DND-41 (cell line): Measurements from ENCODE around the gene GSE1.

Experiments
- ATAC-seq: fragments of 200-7000 bp; cut with Tn5 transposase; 3 replicates; pipeline ENCODE4 v1.9.1; 2021; ENCODE audit warnings: low read depth; ENCODE audit not compliant: insufficient read depth
- DNase-seq: peaks from one replicate; pipeline ENCODE4 v3.0.0-alpha.2; 2020
- H2AFZ ChIP-seq: 2 replicates; pipeline ENCODE4 v1.6.0; 2012; ENCODE audit warnings: low read depth, low read length
- H3K27ac ChIP-seq: 2 replicates; pipeline ENCODE4 v1.5.1; 2012; ENCODE audit warnings: low read length, inconsistent platforms
- H3K27me3 ChIP-seq: fragments of 200-600 bp; sonication (generic); 2 replicates; pipeline ENCODE4 v1.6.0; 2012; ENCODE audit warnings: low read length, mild to moderate bottlenecking, inconsistent platforms; ENCODE audit not compliant: insufficient read depth, poor library complexity
- H3K36me3 ChIP-seq: 2 replicates; pipeline ENCODE4 v1.5.1; 2012; ENCODE audit warnings: low read length, inconsistent platforms; ENCODE audit not compliant: insufficient read depth
- H3K4me1 ChIP-seq: 2 replicates; pipeline ENCODE4 v1.5.1; 2012; ENCODE audit warnings: mild to moderate bottlenecking, low read length; ENCODE audit not compliant: insufficient read depth
- H3K4me2 ChIP-seq: 2 replicates; pipeline ENCODE4 v1.6.0; 2012; ENCODE audit warnings: mild to moderate bottlenecking, moderate library complexity, low read length, inconsistent platforms; ENCODE audit not compliant: insufficient read depth
- H3K4me3 ChIP-seq, 2 experiments: fragments of 200-600 bp in 1 of 2; shearing (Covaris generic) in 1 of 2; 2 replicates each; pipeline ENCODE4 v1.5.1; 2012 to 2016; ENCODE audit warnings: inconsistent platforms in 2 of 2, low read length in 2 of 2, mild to moderate bottlenecking in 2 of 2, low read depth in 1 of 2, moderate library complexity in 1 of 2
- H3K79me2 ChIP-seq: 2 replicates; pipeline ENCODE4 v1.6.0; 2012; ENCODE audit warnings: low read length, inconsistent platforms; ENCODE audit not compliant: insufficient read depth
- H3K9ac ChIP-seq: 2 replicates; pipeline ENCODE4 v1.6.0; 2012; ENCODE audit warnings: low read depth, mild to moderate bottlenecking, inconsistent platforms, low read length, moderate library complexity
- H3K9me3 ChIP-seq: 2 replicates; pipeline ENCODE4 v1.5.1; 2012; ENCODE audit warnings: low read length, moderate library complexity, mild to moderate bottlenecking, inconsistent platforms; ENCODE audit not compliant: insufficient read depth, severe bottlenecking
- H4K20me1 ChIP-seq: 2 replicates; pipeline ENCODE4 v1.6.0; 2012; ENCODE audit warnings: low read length; ENCODE audit not compliant: insufficient read depth
- CTCF ChIP-seq: IDR thresholded peaks from 2 replicates; pipeline ENCODE4 v1.5.1; 2012; ENCODE audit warnings: borderline replicate concordance, low read length, moderate library complexity, mild to moderate bottlenecking; ENCODE audit not compliant: poor library complexity, severe bottlenecking; ENCODE audit errors: extremely low read depth
- EZH2 ChIP-seq: IDR thresholded peaks from 3 replicates; pipeline ENCODE4 v1.6.1; 2012; ENCODE audit warnings: borderline replicate concordance, low read depth, mild to moderate bottlenecking, moderate library complexity, low read length, inconsistent platforms; ENCODE audit not compliant: severe bottlenecking

Gene GSE1

GRCh38 chr16:85626191-85626981 is 13.3 kb downstream of the GSE1 start:
- Histone ChIP-seq H4K20me1 (peaks cover 69% of the 10 kb centered on the region), H3K4me1 (no peaks in the 10 kb centered on the region), H3K27ac (no peak overlapping the region), H3K27me3 (no peaks in the 10 kb centered on the region), H2AFZ (no peak overlapping the region), H3K9me3 (peaks cover 20% of the 10 kb centered on the region), H3K9ac (no peak overlapping the region), H3K4me2 (no peak overlapping the region), H3K36me3 (peaks cover 50% of the 10 kb centered on the region), H3K4me3 (no peak overlapping the region), H3K79me2 (peaks cover 98% of the 10 kb centered on the region)
- TF ChIP-seq EZH2: no peak
- ATAC-seq (no peak), DNase-seq (no peak)

- no peaks in the 10 kb centered on the region for H3K4me1 ChIP-seq
- DNase-seq (no peak), ATAC-seq (0 out of 3 replicates have a peak, but pooled peaks have one; percentile 29)
- no peak overlapping the region for H3K4me2 ChIP-seq
- H3K79me2 ChIP-seq: peaks cover 98% of the 10 kb centered on the region
- H3K36me3 ChIP-seq: peaks cover 50% of the 10 kb centered on the region
- no peak overlapping the region for H2AFZ ChIP-seq
- no peaks in the 10 kb centered on the region for H3K27me3 ChIP-seq
- peaks cover 20% of the 10 kb centered on the region for H3K9me3 ChIP-seq
- no peak overlapping the region for H3K4me3 ChIP-seq
- H3K27ac ChIP-seq: no peak overlapping the region
- peaks cover 69% of the 10 kb centered on the region for H4K20me1 ChIP-seq
- H3K9ac ChIP-seq: no peak overlapping the region
- TF ChIP-seq CTCF (no peak), EZH2 (no peak)
Observed at GRCh38 chr16:85627089-85627488, 14.0 kb downstream of the GSE1 start.

- Histone ChIP-seq H3K4me1 (no peaks in the 10 kb centered on the region), H3K36me3 (peaks cover 46% of the 10 kb centered on the region), H3K27me3 (no peaks in the 10 kb centered on the region), H3K4me2 (no peak overlapping the region), H4K20me1 (peaks cover 68% of the 10 kb centered on the region), H3K79me2 (peaks cover 98% of the 10 kb centered on the region), H3K27ac (no peak overlapping the region), H3K9ac (no peak overlapping the region), H3K9me3 (peaks cover 20% of the 10 kb centered on the region), H3K4me3 (no peak overlapping the region), H2AFZ (no peak overlapping the region)
- DNase-seq (no peak), ATAC-seq (no peak)
- no peak for TF ChIP-seq EZH2
- no peak for TF ChIP-seq CTCF
Observed at GRCh38 chr16:85627526-85628264, 14.6 kb downstream of the GSE1 start.

- H3K79me2 ChIP-seq: peaks cover 98% of the 10 kb centered on the region
- no peak overlapping the region for H3K9ac ChIP-seq
- H4K20me1 ChIP-seq: peaks cover 66% of the 10 kb centered on the region
- no peak overlapping the region for H2AFZ ChIP-seq
- H3K27ac ChIP-seq: no peak overlapping the region
- H3K27me3 ChIP-seq: no peaks in the 10 kb centered on the region
- no peak overlapping the region for H3K4me3 ChIP-seq
- ATAC-seq (no peak), DNase-seq (no peak)
- peaks cover 20% of the 10 kb centered on the region for H3K9me3 ChIP-seq
- H3K4me1 ChIP-seq: no peaks in the 10 kb centered on the region
- H3K4me2 ChIP-seq: no peak overlapping the region
- peaks cover 48% of the 10 kb centered on the region for H3K36me3 ChIP-seq
- TF ChIP-seq EZH2 (no peak), CTCF (no peak)
Observed at GRCh38 chr16:85628265-85628556, 15.1 kb downstream of the GSE1 start.
